ENCODE results near the gene SLC17A6.

SLC17A6 gene

DNA sequence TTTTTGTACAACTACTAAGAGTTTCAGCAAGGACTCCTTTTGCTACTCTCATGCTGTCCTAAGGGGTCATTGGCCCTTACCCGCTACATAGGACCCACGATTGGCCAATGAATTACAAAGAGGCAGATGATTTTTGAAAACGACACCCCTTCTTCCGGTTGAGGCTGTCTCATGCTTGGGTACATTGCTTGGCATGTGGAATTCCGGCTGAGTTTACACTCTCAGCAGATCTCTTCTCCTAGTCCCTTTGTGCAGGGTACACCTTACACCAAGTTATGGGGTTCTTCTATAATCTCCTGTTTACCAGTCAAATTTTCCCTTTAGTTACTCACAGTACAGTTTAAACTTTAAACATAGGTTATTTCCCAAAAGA is 52.1 kb downstream of the SLC17A6 start:
- no peak for DNase-seq

DNA sequence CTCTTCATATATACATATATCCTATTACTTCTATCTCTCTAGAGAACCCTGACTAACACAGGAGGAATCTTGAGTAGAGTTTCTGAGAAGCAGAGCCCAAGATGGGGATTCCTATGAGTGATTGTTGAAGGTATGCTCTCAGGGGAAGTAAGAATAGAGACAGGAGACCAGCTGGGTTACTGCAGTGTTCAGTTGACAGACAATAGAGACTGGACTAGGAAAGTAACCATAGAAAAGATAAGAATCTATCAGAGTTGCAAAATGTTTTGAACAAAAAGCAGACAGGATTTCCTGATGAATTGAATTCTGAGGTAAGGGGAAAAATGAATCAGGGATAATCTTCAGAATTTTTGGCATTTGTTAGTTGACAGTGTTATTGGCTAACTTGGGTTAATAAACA is 54.4 kb downstream of the SLC17A6 start:
- no peak for DNase-seq

DNA sequence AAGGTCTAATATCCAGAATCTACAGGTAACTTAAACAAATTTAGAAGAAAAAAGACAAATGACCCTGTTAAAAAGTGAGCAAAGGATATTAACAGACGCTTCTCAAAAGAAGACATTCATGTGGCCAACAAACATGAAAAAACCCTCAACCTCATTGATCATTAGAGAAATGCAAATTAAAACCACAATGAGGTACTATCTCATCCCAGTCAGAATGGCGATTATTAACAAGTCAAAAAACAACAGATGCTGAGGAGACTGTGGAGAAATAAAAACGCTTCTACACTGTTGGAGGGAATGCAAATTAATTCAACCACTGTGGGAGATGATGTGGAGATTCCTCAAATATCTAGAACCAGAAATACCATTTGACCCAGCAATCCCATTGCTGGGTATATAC is 67.2 kb downstream of the SLC17A6 start:
- DNase-seq = no peak

DNA sequence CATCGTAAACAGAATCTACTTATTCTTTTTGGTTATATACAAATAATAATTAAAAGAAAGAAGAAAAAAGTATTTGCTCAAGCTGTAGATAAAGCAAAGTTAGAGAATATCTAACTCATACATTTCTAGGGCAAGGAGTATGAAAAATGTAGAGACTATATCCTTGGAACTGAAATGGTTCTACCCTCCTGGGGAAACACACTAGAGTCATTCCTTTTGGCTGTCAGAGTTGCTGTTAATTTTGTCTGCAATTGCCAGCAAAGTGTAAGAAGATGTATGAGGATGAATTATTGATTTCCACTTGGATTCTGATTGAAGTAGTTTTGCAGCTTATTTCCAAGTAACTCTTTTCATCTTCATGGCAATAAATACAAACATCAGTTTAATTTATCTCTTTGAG is 69.1 kb downstream of the SLC17A6 start:
- DNase-seq = no peak

DNA sequence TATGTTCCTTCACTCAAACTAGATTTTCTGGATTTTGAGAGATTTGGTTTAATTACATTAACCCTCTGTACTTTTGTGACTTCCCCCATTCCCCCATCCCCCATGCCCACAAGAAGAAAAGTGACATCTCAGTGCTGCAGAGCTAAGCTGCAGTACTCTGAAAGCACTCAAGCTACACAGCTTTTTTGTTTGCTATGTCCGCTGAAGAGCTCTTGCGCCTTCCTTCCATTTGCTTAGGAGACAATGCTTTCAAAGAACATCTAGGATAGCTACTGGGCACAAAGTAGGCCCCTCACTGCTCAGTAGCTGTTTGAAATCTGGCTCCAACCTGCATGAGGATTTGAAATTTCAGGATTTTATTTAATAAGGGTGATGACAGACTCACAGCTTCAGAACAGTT is 69.7 kb downstream of the SLC17A6 start:
- no peak for DNase-seq

DNA sequence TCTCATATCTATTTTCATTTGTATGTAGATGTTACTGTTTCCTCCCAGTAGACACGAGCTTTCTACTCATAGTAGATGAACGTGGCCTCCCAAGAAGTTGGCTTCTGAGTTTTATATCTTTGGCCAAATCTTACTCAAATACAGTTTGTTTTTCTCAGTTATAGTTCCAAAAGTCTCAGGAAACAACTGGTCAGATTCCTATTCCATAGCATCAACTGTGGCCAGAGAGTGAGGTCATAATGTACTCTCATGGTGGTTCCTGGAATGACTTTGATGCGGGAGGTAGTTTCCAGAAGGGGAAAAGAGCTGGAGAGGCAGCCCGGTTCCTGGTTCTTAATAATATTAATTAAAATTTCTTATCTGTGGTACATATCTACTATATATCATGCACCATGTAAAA is 77.3 kb downstream of the SLC17A6 start:
- no peak for DNase-seq

DNA sequence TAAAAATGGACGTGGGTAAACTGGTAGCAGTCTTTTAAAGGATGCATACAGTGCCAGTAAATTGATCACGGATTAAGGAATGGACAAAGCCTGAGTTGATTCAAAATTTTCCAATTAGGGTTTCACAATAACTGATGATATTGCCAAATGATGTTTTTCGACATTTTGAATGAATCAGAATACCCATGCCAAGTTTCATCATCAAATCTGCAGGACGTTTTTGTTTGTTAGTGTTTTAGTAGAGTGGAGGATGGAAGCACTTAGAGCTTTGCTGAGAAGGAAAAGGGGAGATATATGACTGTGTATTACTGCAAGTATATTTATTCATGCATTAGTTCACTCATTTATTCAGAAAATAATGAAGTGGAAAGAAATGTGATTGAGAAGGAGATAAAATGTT is 78.3 kb downstream of the SLC17A6 start:
- no peak for DNase-seq

DNA sequence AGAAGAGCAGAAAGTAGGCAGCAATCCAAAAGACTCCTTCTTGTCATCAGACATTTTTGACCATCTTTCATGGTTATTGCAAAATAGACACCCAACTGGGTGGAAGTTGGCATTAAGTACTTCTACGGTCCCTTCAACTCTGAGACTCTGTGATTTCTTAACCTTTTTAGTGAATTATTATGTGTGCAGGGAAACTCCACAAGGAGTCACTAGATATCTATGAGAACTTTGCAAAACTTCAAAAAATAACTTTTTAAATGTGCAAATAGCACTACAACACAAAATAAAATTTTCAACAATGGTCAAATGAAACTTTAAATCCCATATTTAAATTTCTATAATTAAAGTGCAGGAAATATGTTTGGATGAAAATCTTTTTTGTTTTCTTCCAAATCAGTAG is 88.7 kb downstream of the SLC17A6 start:
- DNase-seq = no peak
